Mucosa of stomach (tissue), 1 donor: Measurements from ENCODE around the gene PYCR2.

Experiments
- H3K27me3 ChIP-seq: one replicate; pipeline ENCODE4 v1.7.0; 2013; ENCODE audit warnings: mild to moderate bottlenecking, low read length; ENCODE audit not compliant: control insufficient read depth, insufficient read depth
- H3K36me3 ChIP-seq: one replicate; pipeline ENCODE4 v1.7.0; 2013; ENCODE audit warnings: low read length; ENCODE audit not compliant: control insufficient read depth, insufficient read depth
- H3K4me1 ChIP-seq: one replicate; pipeline ENCODE4 v1.7.0; 2013; ENCODE audit warnings: mild to moderate bottlenecking, low read length; ENCODE audit not compliant: control insufficient read depth, insufficient read depth
- H3K4me3 ChIP-seq: one replicate; pipeline ENCODE4 v1.7.0; 2013; ENCODE audit warnings: low read length
- H3K9ac ChIP-seq: one replicate; pipeline ENCODE4 v1.7.0; 2013; ENCODE audit warnings: mild to moderate bottlenecking, low read length, moderate library complexity
- H3K9me3 ChIP-seq: one replicate; pipeline ENCODE4 v1.7.0; 2013; ENCODE audit warnings: mild to moderate bottlenecking, low read length, moderate library complexity; ENCODE audit not compliant: control insufficient read depth
- donor health status: Pancreatic carcinoma.

The PYCR2 gene

DNA sequence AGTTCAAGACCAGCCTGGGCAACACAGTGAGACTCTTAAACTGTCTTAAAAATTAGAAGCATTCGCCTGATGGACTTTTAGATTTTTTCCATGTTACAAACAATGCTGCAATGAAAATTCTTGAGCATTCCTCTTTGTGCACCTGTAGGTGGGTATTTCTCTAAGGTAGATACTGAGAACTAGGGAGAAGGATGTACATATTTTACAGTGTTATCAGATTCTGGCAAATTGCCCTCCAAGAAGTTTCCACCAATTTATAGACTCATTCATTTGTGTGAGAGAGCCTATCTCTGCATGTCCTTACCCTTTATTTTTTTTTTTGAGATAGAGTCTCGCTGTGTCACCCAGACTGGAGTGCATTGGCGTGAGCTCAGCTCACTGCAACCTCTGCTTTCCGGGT lies 29.3 kb upstream of the PYCR2 start:
- peaks cover 8% of the 10 kb centered on the region for H3K27me3 ChIP-seq

DNA sequence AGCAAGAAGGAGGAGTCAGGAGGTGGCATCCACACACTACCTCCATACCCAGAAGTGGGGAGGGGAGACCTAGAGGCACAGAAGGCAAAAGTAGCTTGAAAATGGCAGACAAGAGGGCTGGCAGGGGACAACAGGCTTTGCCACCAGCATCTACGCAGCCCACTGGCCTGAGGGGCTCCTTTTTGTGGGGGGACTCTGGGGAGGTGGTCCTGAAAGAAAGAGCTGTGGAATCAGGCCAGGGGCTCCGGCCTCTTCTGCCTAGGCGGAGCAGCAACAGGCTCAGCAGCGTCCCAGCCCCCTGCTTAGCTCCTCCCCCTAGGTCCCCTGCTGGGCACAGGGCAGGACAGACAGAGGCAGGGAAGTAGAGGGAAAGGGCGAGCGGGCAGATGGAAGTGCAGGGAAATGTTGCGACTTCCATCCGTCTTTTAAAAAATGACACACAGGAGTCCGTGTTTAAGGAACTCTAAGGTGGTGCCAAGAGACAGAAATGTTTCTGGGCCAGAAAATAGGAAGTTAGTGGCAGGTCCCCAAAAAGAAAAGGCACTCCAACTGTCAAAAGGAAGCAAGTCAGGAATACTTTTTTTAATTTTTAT lies 27.0 kb upstream of the PYCR2 start:
- peaks cover 14% of the 10 kb centered on the region for H3K27me3 ChIP-seq
- no peaks in the 10 kb centered on the region for H3K4me1 ChIP-seq
- H3K9me3 ChIP-seq = no peaks in the 10 kb centered on the region
- H3K36me3 ChIP-seq = no peaks in the 10 kb centered on the region
- no peak overlapping the region for H3K4me3 ChIP-seq
- no peak overlapping the region for H3K9ac ChIP-seq

More for the DNA sequence above, 29.3 kb upstream of the PYCR2 start:
- Histone ChIP-seq H3K4me3 (no peak overlapping the region), H3K9ac (no peak overlapping the region), H3K9me3 (no peaks in the 10 kb centered on the region), H3K36me3 (no peaks in the 10 kb centered on the region), H3K4me1 (no peaks in the 10 kb centered on the region)

GRCh38 chr1:225949041-225949440 lies 25.0 kb upstream of the PYCR2 start:
- Histone ChIP-seq H3K36me3 (no peaks in the 10 kb centered on the region), H3K4me1 (no peaks in the 10 kb centered on the region), H3K4me3 (no peak overlapping the region), H3K9ac (no peak overlapping the region), H3K27me3 (peaks cover 14% of the 10 kb centered on the region), H3K9me3 (no peaks in the 10 kb centered on the region)

DNA sequence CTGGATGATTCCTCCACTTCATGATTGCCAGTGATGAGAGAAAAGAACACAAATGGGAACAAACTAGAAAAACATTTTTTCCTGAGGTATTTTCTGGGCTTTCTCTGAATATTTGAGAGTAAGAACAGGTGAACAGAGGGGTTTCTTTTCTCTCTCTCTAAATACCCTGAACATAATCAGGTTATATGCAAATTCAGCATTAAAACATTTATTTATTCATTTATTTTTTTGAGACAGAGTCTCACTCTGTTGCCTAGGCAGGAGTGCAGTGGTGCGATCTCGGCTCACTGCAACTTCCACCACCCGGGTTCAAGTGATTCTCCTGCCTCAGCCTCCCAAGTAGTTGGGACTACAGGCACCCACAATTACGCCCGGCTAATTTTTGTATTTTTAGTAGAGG lies 22.8 kb upstream of the PYCR2 start:
- H3K9me3 ChIP-seq = no peaks in the 10 kb centered on the region
- no peak overlapping the region for H3K4me3 ChIP-seq
- H3K27me3 ChIP-seq = peaks cover 14% of the 10 kb centered on the region
- H3K36me3 ChIP-seq = no peaks in the 10 kb centered on the region
- H3K4me1 ChIP-seq = no peaks in the 10 kb centered on the region
- no peak overlapping the region for H3K9ac ChIP-seq

GRCh38 chr1:225946082-225946620 lies 22.1 kb upstream of the PYCR2 start:
- Histone ChIP-seq H3K27me3 (peaks cover 14% of the 10 kb centered on the region), H3K4me3 (no peak overlapping the region), H3K9ac (no peak overlapping the region), H3K4me1 (no peaks in the 10 kb centered on the region), H3K36me3 (no peaks in the 10 kb centered on the region), H3K9me3 (no peaks in the 10 kb centered on the region)

GRCh38 chr1:225945564-225945963 lies 21.5 kb upstream of the PYCR2 start:
- H3K4me1 ChIP-seq = no peaks in the 10 kb centered on the region
- no peak overlapping the region for H3K9ac ChIP-seq
- peaks cover 10% of the 10 kb centered on the region for H3K27me3 ChIP-seq
- no peak overlapping the region for H3K4me3 ChIP-seq
- H3K36me3 ChIP-seq = no peaks in the 10 kb centered on the region
- H3K9me3 ChIP-seq = no peaks in the 10 kb centered on the region

DNA sequence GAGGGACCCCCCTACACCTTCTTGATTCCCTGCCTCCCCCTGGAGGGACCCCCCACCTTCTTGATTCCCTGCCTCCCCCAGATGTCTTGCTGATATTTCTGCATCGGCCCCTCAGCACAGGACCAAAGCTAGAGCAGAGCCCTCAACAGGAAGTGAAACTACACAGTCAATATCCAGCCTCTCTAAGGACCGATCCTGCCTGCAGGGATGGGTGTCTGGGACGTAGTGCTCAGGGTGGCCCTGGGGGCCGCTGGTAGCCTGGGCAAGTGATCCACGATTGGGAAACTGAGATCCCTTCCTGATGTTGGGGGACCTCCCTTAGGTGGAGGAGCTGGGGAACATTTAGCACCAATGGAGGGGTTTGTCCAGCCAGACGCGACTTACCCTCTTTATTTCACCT lies 20.9 kb upstream of the PYCR2 start:
- Histone ChIP-seq H3K9me3 (no peaks in the 10 kb centered on the region), H3K4me1 (no peaks in the 10 kb centered on the region), H3K4me3 (no peak overlapping the region), H3K9ac (no peak overlapping the region), H3K36me3 (no peaks in the 10 kb centered on the region), H3K27me3 (peaks cover 10% of the 10 kb centered on the region)

DNA sequence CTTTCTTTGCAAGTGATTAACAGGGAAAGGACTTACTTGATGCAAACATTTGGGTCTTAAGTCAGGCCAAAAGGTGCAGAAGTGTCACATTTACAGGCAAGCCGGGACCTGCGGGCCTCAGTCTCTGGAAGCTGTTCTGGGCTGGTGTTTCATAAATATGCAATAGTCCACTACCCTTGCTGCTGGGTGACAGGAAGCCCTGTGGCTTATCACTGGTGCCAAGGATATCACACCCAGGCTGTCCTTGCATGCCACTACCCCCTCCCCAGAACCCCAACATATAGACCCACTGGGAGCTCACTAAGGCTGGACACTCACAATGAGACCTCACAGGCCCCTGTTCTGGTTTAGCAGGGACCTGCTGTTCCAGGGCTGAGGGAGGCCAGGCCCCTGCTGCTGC lies 20.3 kb upstream of the PYCR2 start:
- Histone ChIP-seq H3K36me3 (no peaks in the 10 kb centered on the region), H3K9ac (no peak overlapping the region), H3K27me3 (peaks cover 10% of the 10 kb centered on the region), H3K4me3 (no peak overlapping the region), H3K4me1 (no peaks in the 10 kb centered on the region), H3K9me3 (no peaks in the 10 kb centered on the region)

DNA sequence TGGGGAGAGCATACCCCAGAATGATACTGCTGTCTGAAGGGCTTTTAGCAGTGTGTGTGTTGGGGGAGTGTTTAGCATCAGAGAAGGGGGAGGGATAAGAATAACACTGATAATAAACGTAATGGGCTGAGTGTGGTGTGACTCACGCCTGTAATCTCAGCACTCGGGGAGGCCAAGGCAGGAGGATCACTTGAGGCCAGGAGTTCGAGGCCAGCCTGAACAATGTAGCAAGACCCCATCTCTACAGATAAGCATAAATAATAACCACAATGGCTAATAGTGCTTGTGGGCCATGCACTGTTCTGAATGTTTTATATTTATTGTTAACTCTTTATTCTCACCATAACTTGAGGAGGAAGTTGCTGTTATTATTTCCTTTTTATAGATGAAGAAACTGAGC lies 19.5 kb upstream of the PYCR2 start:
- no peaks in the 10 kb centered on the region for H3K4me1 ChIP-seq
- no peaks in the 10 kb centered on the region for H3K36me3 ChIP-seq

DNA sequence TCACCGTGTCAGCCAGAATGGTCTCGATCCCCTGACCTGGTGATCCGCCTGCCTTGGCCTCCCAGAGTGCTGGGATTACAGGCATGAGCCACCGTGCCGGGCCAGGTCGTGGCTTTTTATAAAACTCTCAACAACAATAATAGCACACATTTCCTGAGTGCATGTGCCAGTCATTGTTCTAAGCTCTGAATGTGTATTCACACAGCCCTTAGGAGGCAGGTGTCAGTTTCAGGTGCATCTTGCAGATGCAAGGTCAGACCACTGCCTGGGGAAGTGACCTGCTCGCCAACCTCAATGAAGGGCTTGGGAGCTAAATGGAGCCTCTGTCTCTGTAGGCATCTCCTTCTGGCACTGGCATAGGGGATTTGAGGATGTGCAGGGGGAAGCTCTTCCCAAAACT lies 18.5 kb upstream of the PYCR2 start:
- Histone ChIP-seq H3K4me1 (no peaks in the 10 kb centered on the region), H3K9me3 (no peaks in the 10 kb centered on the region), H3K9ac (no peak overlapping the region), H3K27me3 (peaks cover 6% of the 10 kb centered on the region), H3K4me3 (no peak overlapping the region), H3K36me3 (no peaks in the 10 kb centered on the region)

More for the DNA sequence above, 19.5 kb upstream of the PYCR2 start:
- Histone ChIP-seq H3K9me3 (no peaks in the 10 kb centered on the region), H3K27me3 (peaks cover 9% of the 10 kb centered on the region), H3K9ac (no peak overlapping the region), H3K4me3 (no peak overlapping the region)

- Histone ChIP-seq H3K4me3 (no peak overlapping the region), H3K36me3 (no peaks in the 10 kb centered on the region), H3K9me3 (no peaks in the 10 kb centered on the region), H3K27me3 (peaks cover 3% of the 10 kb centered on the region), H3K4me1 (no peaks in the 10 kb centered on the region), H3K9ac (no peak overlapping the region)
Observed at GRCh38 chr1:225941942-225942222, 17.8 kb upstream of the PYCR2 start.

DNA sequence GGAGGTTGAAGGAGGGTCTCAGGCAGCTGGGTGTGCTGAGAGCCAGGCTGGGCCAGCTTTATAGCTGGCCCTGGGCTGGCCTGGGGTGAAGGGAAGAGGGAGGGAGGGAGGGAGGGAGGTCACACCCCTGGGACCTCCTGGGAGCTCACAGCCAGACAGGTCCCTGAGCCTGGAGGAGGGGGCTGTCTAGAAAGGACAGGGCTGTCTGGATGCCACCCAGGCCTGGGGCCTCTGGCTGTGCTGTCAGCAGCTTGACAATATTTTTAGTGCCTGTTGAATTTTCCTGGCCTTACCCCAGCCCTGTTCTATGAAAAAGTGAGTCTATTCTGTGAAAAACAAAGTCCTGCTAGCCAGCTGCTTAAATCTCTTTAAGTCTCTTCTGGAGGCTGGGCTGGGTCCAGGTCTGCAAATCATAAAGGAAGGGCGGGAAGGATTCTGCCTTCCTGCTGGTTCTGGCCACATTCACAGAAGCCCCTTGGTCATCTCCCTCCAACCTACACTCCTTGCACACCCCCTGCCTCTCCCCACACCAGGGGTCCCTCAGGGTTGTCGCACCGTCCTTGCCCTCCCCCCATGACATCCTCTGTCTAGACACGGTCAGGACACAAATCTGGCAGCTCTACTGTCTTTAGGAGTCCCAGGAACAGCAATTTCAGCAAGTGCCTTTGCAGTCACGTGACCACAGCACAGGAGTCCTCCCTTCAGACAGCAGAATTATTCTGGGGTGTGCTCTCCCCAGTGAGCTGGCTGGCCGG lies 17.3 kb upstream of the PYCR2 start, which contains the start of gene LEFTY2:
Gene LEFTY2, minus strand, starts transcription at position 34 of the 755 bp plus-strand sequence. CDS start 80 bp downstream, outside the sequence.
- Histone ChIP-seq H3K9ac (no peak within 1 kb of the TSS), H3K4me1 (no peaks in the 10 kb centered on the region), H3K4me3 (no peak within 1 kb of the TSS), H3K36me3 (no peaks in the 10 kb centered on the region), H3K27me3 (peaks cover 3% of the 10 kb centered on the region), H3K9me3 (no peaks in the 10 kb centered on the region)
